ENCODE results near the gene TNS3. TPM values are rescaled to one million over a fixed set of nuclear protein-coding genes. Genes with fewer than 3 reads are reported as not detected.

TNS3 gene
- total and polyA plus RNA-seq, 2 donors (not counting 3 experiments of a cell fraction or from before 2014, with no cell fraction given): 10.4 to 45.1 TPM

DNA sequence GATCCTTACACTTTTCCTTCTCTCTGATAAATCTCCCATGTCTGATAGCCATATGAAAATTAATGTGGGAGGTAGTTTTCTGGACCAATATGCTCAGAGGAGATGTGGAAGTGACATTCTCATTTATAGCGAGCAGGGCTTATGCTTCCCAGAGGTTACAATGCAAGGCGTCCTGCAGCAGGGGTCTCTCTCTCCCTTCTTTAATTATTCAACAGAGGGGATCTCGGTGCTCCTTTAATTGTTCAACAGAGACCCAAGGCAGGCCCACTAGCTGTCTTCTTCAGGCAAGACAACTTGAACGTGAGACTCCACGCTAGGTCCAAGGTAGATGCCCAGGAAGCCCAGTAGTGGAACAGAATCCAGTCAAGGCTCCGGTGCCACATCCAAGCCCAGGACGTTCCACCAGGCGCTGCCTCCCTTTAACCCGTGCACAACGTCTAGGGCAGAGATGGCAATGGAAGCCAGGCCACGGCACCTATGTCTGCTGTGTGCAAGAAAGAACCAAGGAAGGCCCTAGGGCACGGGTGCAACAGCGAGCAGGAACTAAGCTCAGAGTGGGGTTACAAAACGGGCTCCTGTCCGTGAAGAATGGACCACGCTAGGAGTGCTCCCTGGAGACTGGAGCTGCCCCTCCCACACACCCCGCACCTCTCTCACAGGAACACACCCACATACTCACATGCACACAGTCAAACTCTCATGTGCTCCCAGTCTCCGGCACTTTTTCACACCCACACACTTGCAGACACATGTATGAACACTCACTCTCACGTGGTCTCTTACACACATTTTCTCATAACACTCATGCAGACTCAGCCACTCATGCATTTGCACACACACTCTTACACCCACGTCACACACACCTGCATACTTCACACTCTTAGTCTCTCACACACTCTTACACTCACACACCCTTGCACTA, 230.4 kb downstream of the TNS3 start:
- dilution Hi-C loops (cut with MboI; ENCODE audit: extremely low pct_ligation_motif_present, low sequenced_read_pairs): no loop called here
- Histone ChIP-seq H3K9me1 (replicated peaks; ENCODE audit: control insufficient read depth, extremely low read depth, insufficient read depth, low read length) (no peaks in the 10 kb centered on the region), H3K4me1 (ENCODE audit: control insufficient read depth, extremely low read depth, insufficient read depth, low read length) (no peaks in the 10 kb centered on the region), H4K20me1 (replicated peaks; ENCODE audit: control insufficient read depth, extremely low read depth, insufficient read depth, low read length) (no peaks in the 10 kb centered on the region), H2AFZ (ENCODE audit: low read depth, low read length) (no peak overlapping the region), H3K4me2 (ENCODE audit: insufficient read depth, low read length) (no peak overlapping the region), H3K27me3 (ENCODE audit: control insufficient read depth in 2 of 2, insufficient read depth in 2 of 2, low read length in 2 of 2) (no peaks in the 10 kb centered on the region), H3K9me3 (replicated peaks; ENCODE audit: control insufficient read depth, insufficient read depth, low read length) (no peaks in the 10 kb centered on the region), H3K9ac (replicated peaks; ENCODE audit: extremely low read depth, insufficient read depth, low read length) (no peak overlapping the region), H3K79me2 (ENCODE audit: control insufficient read depth, insufficient read depth, low read length) (no peaks in the 10 kb centered on the region), H3K4me3 (replicated peaks in 1 of 3; ENCODE audit: insufficient read depth in 1 of 3, low read depth in 1 of 3, low read length in 3 of 3) (no peak overlapping the region), H3K36me3 (ENCODE audit: control insufficient read depth in 2 of 2, extremely low read depth in 1 of 2, insufficient read depth in 2 of 2, low read length in 2 of 2) (no peaks in the 10 kb centered on the region), H3K27ac (ENCODE audit: insufficient read depth, low read depth, low read length) (no peak overlapping the region)
- BruUV-seq (replicated peaks): no TSS peak
- ChIA-PET POLR2A (no interaction called here), CTCF (interaction anchor here (1.0 to 1.3 kb wide), 2 partner anchors 84 to 1433 kb away, joined by 3 read pairs; no protein-coding TSS in a partner anchor)
- DNase-seq (ENCODE audit: low read depth, low spot score): no peak
- intact Hi-C loops (cut with micrococcal nuclease): no loop called here
- FAIRE-seq: no peak
- no peak for TF ChIP-seq CTCF (IDR thresholded peaks at IDR 0.05; ENCODE audit: extremely low read depth in 1 of 2, insufficient read depth in 1 of 2, low read depth in 1 of 2, low read length in 2 of 2)
- TF ChIP-seq EZH2 (IDR thresholded peaks at IDR 0.05; ENCODE audit: borderline replicate concordance, low read depth, low read length, severe bottlenecking): no peak
- no peak for TF ChIP-seq POLR2AphosphoS5 (IDR thresholded peaks at IDR 0.05; ENCODE audit: insufficient read depth, low read depth, low read length)
- TF ChIP-seq POLR2A (IDR thresholded peaks at IDR 0.05; ENCODE audit: low read depth, low read length): no peak
- no peak for TF ChIP-seq GATA2 (IDR thresholded peaks at IDR 0.05; ENCODE audit: insufficient read depth, insufficient read length, low read depth, low read length)
- TF ChIP-seq FOS (IDR thresholded peaks at IDR 0.05; ENCODE audit: borderline replicate concordance, insufficient read depth, low read length): no peak
- TF ChIP-seq MAX (IDR thresholded peaks at IDR 0.05; ENCODE audit: insufficient read depth, insufficient read length): no peak
- TF ChIP-seq MYC (IDR thresholded peaks at IDR 0.05; ENCODE audit: low read depth, low read length): no peak
- no peak for TF ChIP-seq JUN (IDR thresholded peaks at IDR 0.05; ENCODE audit: borderline replicate concordance, insufficient read depth, insufficient read length, low read depth)

Measured in endothelial cell of umbilical vein (primary cell).